B cell (primary cell): ENCODE data around the gene ADAP2. TPM values are rescaled to one million over a fixed set of nuclear protein-coding genes. Genes with fewer than 3 reads are reported as not detected.

Experiments
- ATAC-seq: fragments of 200-7000 bp; cut with Tn5 transposase; one replicate; pipeline ENCODE4 v1.10.0; 2021; ENCODE audit warnings: low read depth, mild to moderate bottlenecking, moderate number of reproducible peaks, moderate library complexity
- CTCF ChIA-PET: fragments of 350-600 bp; sonication (Branson Sonifier 250); formaldehyde crosslinking; loops from one replicate; lab custom pipeline; 2021; ENCODE audit warnings: antibody characterized with exemption, inconsistent platforms; lab: Charles Lee
- POLR2A ChIA-PET: fragments of 350-600 bp; sonication (Branson Sonifier 250); formaldehyde crosslinking; loops from one replicate; lab custom pipeline; 2021; ENCODE audit warnings: antibody characterized with exemption; lab: Charles Lee
- DNase-seq: peaks from one replicate; pipeline ENCODE4 v3.0.0; 2013
- H2AFZ ChIP-seq: 2 replicates; pipeline ENCODE4 v1.6.1; 2012; ENCODE audit warnings: mild to moderate bottlenecking, low read depth, low read length; ENCODE audit not compliant: insufficient read depth, poor library complexity, severe bottlenecking
- H3K27ac ChIP-seq, 2 donors: 1 replicate in 1 of 2; 2 replicates in 1 of 2; pipeline ENCODE4 v1.5.1; 2012 to 2013; ENCODE audit warnings: low read length in 2 of 2, mild to moderate bottlenecking in 2 of 2, moderate library complexity in 1 of 2
- H3K27me3 ChIP-seq, 4 experiments: fragments of 200-600 bp in 1 of 4; sonication (generic) in 1 of 4; replicated peaks in 1 of 4; 1 replicate in 2 of 4; 2 replicates in 2 of 4; pipeline versions ENCODE4 v1.6.1 to v1.7.0; 2013 to 2016; ENCODE audit warnings: low read length in 3 of 4, mild to moderate bottlenecking in 2 of 4, mixed read lengths in 1 of 4, moderate library complexity in 1 of 4; ENCODE audit not compliant: insufficient read depth in 4 of 4, control insufficient read depth in 3 of 4; ENCODE audit errors: control extremely low read depth in 1 of 4
- H3K36me3 ChIP-seq, 2 experiments: replicated peaks in 1 of 2; 1 replicate in 1 of 2; 2 replicates in 1 of 2; pipeline versions ENCODE4 v1.6.1 to v1.7.1; 2013; ENCODE audit warnings: low read length in 1 of 2; ENCODE audit not compliant: insufficient read depth in 2 of 2, control insufficient read depth in 1 of 2; ENCODE audit errors: control extremely low read depth in 1 of 2, extremely low read depth in 1 of 2
- H3K4me1 ChIP-seq, 2 donors: fragments of 200-600 bp in 1 of 2; sonication (generic) in 1 of 2; 1 replicate in 1 of 2; 2 replicates in 1 of 2; pipeline versions ENCODE4 v1.5.1 to v1.6.1; 2013 to 2017; ENCODE audit warnings: low read length in 2 of 2; ENCODE audit not compliant: control insufficient read depth in 2 of 2, insufficient read depth in 2 of 2
- H3K4me2 ChIP-seq: replicated peaks from 2 replicates; pipeline ENCODE3; 2012; ENCODE audit warnings: mild to moderate bottlenecking, low read depth, low read length; ENCODE audit not compliant: poor library complexity, severe bottlenecking
- H3K4me3 ChIP-seq, 5 experiments: fragments of 200-600 bp in 1 of 5; sonication (generic) in 1 of 5; 1 replicate in 3 of 5; 2 replicates in 2 of 5; pipeline versions ENCODE4 v1.5.1 to v1.7.0; 2011 to 2016; ENCODE audit warnings: low read length in 4 of 5, mild to moderate bottlenecking in 4 of 5, low read depth in 2 of 5, control low read depth in 1 of 5, moderate library complexity in 1 of 5; ENCODE audit not compliant: insufficient read depth in 1 of 5; ENCODE audit errors: control extremely low read depth in 1 of 5, extremely low read depth in 1 of 5
- H3K79me2 ChIP-seq: fragments of 200-600 bp; sonication (generic); one replicate; pipeline ENCODE4 v1.6.0; 2016; ENCODE audit warnings: low read length; ENCODE audit not compliant: control insufficient read depth, insufficient read depth
- H3K9ac ChIP-seq: fragments of 200-600 bp; sonication (generic); 2 replicates; pipeline ENCODE4 v1.6.1; 2017; ENCODE audit warnings: mild to moderate bottlenecking, low read length, moderate library complexity
- H3K9me3 ChIP-seq, 3 donors: one replicate each; pipeline versions ENCODE4 v1.6.1 to v1.7.1; 2013; ENCODE audit warnings: low read length in 2 of 3; ENCODE audit not compliant: control insufficient read depth in 2 of 3, insufficient read depth in 1 of 3; ENCODE audit errors: control extremely low read depth in 1 of 3
- H4K20me1 ChIP-seq: 2 replicates; pipeline ENCODE4 v1.6.0; 2012; ENCODE audit warnings: mild to moderate bottlenecking, low read length; ENCODE audit not compliant: insufficient read depth, control insufficient read depth, poor library complexity, severe bottlenecking
- H3K27ac Mint-ChIP-seq: one replicate; pipeline ENCODE4 v1.8.0; 2021; ENCODE audit warnings: mixed read lengths
- H3K27me3 Mint-ChIP-seq: one replicate; pipeline ENCODE4 v1.8.0; 2021; ENCODE audit warnings: mixed read lengths
- H3K4me1 Mint-ChIP-seq: one replicate; pipeline ENCODE4 v1.8.0; 2021; ENCODE audit warnings: mixed read lengths
- H3K4me3 Mint-ChIP-seq: one replicate; pipeline ENCODE4 v1.8.0; 2021; ENCODE audit warnings: mixed read lengths
- H3K9me3 Mint-ChIP-seq: one replicate; pipeline ENCODE4 v1.8.0; 2022; ENCODE audit warnings: mixed read lengths; ENCODE audit not compliant: insufficient read depth
- EZH2 ChIP-seq: IDR thresholded peaks from 2 replicates; pipeline ENCODE4 v1.6.1; 2012; ENCODE audit warnings: borderline replicate concordance, low read depth, mild to moderate bottlenecking, moderate library complexity, low read length; ENCODE audit not compliant: insufficient read depth, poor library complexity, severe bottlenecking
- WGBS: methylation state at CpG from one replicate; pipeline ENCODE4 v1.1.5; 2013; ENCODE audit warnings: missing lambda C conversion rate; ENCODE audit not compliant: insufficient coverage; 5-methylcytosine and 5-hydroxymethylcytosine counted together
- intact Hi-C: fragments of 100-400 bp; cut with micrococcal nuclease; formaldehyde crosslinking; loops from one replicate; pipeline ENCODE4 v1.10.0; 2022
- polyA plus RNA-seq: library from polyadenylated mRNA; depleted of rRNA; stranded (reverse); fragments of >200 nt; gene quantifications from 2 replicates; pipeline ENCODE4 v1.2.3, GENCODE V29; 2012
- total RNA-seq, 2 donors: library from RNA; stranded (reverse); fragments of 120-200 nt in 1 of 2; gene quantifications; 1 replicate in 1 of 2; 2 replicates in 1 of 2; pipeline versions ENCODE4 v1.2.3 to v1.2.4, GENCODE V29; 2013 to 2022
- TF ChIP-seq, protein P1 (sequence below): fragments of 200-600 bp; IDR thresholded peaks from one replicate; pipeline ENCODE4 v1.8.0; 2022; ENCODE audit warnings: antibody characterized with exemption, mild to moderate bottlenecking

Gene ADAP2
- total and polyA plus RNA-seq, 2 donors (not counting 1 experiment from before 2014, with no cell fraction given) = 8.5 to 14.6 TPM

DNA sequence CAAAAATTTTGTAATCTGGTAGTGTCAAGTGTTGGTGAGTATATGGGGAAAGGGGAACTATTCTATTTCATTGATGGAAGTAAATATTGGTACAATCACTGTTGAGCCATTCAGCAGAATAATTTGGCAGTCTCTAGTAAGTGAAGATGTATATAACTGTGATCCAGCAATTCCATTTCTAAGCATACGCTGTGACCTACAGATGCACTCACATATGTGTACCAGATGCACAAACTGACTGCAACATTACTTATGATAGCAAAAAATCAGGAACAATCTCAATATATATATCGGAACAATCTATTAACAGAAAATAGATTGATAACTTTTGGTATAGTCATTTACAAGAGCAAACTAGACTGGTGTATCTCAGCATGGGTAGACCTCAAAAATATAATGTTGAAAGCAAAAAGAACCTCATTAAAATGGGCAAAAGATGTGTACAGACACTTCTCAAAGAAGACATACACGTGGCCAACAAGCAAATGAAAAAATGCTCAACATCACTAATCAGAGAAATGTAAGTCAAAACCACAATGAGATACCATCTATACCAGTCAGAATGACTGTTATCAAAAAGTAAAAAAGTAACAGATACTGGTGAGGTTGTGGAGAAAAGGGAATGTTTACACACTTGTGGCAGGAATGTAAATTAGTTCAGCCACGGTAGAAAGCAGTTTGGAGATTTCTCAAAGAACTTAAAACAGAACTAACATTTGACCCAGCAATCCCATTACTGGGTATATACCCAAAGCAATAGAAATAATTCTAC is 20.7 kb downstream of the ADAP2 start:
- intact Hi-C loops = no loop called here
- no peak overlapping the region for H3K4me2 ChIP-seq
- Mint-ChIP-seq H3K9me3 (no peaks in the 10 kb centered on the region), H3K27ac (no peak overlapping the region), H3K27me3 (no peaks in the 10 kb centered on the region), H3K4me3 (no peak overlapping the region), H3K4me1 (peaks cover 12% of the 10 kb centered on the region)
- H3K79me2 ChIP-seq = peaks cover 11% of the 10 kb centered on the region
- peaks cover 7 to 12% of the 10 kb centered on the region in 2 donors for H3K4me1 ChIP-seq
- no peak overlapping the region for H2AFZ ChIP-seq
- ChIA-PET CTCF (no interaction called here), POLR2A (no interaction called here)
- no peak for ATAC-seq
- H3K9me3 ChIP-seq = no peaks in the 10 kb centered on the region
- no peak for DNase-seq
- no peaks in the 10 kb centered on the region for H3K27me3 ChIP-seq
- no peak overlapping the region for H3K27ac ChIP-seq
- TF ChIP-seq, protein P1, sequence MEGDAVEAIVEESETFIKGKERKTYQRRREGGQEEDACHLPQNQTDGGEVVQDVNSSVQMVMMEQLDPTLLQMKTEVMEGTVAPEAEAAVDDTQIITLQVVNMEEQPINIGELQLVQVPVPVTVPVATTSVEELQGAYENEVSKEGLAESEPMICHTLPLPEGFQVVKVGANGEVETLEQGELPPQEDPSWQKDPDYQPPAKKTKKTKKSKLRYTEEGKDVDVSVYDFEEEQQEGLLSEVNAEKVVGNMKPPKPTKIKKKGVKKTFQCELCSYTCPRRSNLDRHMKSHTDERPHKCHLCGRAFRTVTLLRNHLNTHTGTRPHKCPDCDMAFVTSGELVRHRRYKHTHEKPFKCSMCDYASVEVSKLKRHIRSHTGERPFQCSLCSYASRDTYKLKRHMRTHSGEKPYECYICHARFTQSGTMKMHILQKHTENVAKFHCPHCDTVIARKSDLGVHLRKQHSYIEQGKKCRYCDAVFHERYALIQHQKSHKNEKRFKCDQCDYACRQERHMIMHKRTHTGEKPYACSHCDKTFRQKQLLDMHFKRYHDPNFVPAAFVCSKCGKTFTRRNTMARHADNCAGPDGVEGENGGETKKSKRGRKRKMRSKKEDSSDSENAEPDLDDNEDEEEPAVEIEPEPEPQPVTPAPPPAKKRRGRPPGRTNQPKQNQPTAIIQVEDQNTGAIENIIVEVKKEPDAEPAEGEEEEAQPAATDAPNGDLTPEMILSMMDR = no peak
- no peak for TF ChIP-seq EZH2
- no CpG with 5 or more reads among the region's 4 CpGs for WGBS
- no peaks in the 10 kb centered on the region for H4K20me1 ChIP-seq
- H3K36me3 ChIP-seq = peaks cover 0 to 7% of the 10 kb centered on the region in 2 experiments
- no peak overlapping the region for H3K9ac ChIP-seq
- no peak overlapping the region for H3K4me3 ChIP-seq

DNA sequence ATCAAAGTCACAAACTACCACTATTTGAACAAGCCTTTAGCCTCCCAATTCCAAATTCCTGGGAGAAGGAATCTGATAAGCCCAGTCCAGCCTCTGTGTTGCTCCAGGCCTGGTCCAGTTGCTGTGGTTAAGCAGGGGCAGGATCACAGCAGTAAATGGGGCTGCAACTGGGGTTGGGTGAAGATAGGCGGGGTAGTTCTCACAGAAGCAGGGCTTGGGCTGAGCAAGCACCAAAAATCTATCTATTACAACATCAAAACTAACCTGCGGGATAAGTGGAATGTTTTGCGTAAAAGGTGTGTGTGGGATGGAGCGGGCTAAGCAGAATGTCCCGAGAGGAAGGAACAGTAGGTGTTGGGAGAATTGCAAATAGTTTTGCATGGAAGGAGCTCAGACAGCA is 26.1 kb downstream of the ADAP2 start:
- H3K4me3 Mint-ChIP-seq = no peak overlapping the region
- 100% methylated on average over 2 of the region's 5 CpGs for WGBS
- no peak overlapping the region for H3K27ac Mint-ChIP-seq

More for the DNA sequence above, 26.1 kb downstream of the ADAP2 start:
- TF ChIP-seq EZH2 = no peak
- TF ChIP-seq, protein P1 = no peak
- Histone ChIP-seq H3K27me3 (no peaks in the 10 kb centered on the region), H3K9ac (no peak overlapping the region), H3K79me2 (no peaks in the 10 kb centered on the region), H3K4me3 (no peak overlapping the region), H3K27ac (no peak overlapping the region), H4K20me1 (no peaks in the 10 kb centered on the region), H3K4me2 (no peak overlapping the region), H3K4me1 (peaks cover 32 to 39% of the 10 kb centered on the region in 2 donors), H3K36me3 (peaks cover 0 to 11% of the 10 kb centered on the region in 2 experiments), H3K9me3 (no peaks in the 10 kb centered on the region), H2AFZ (no peak overlapping the region)
- Mint-ChIP-seq H3K9me3 (no peaks in the 10 kb centered on the region), H3K4me1 (peaks cover 22% of the 10 kb centered on the region), H3K27me3 (no peaks in the 10 kb centered on the region)
- ChIA-PET CTCF (no interaction called here), POLR2A (no interaction called here)
- no peak for DNase-seq
- intact Hi-C loops = no loop called here
- ATAC-seq = no peak
